K562 (cell line): ENCODE results near the gene AMDHD2.
A peak's percentile ranks its signal among the peaks of the same experiment; 100 is the strongest.

ENCODE experiments used
- BRD4 ChIP-seq: fragments of 200-600 bp; sonication (generic); IDR thresholded peaks from 2 replicates; pipeline ENCODE4 v1.6.1; 2017; ENCODE audit warnings: inconsistent platforms
- ELF1 ChIP-seq: fragments of 200-800 bp; sonication (Bioruptor generic); IDR thresholded peaks from 2 replicates; pipeline ENCODE4 v1.6.1; 2016; ENCODE audit warnings: missing genetic modification characterization, missing compliant biosample characterization
- GABPA ChIP-seq: fragments of 200-800 bp; sonication (Bioruptor generic); conservative IDR thresholded peaks from 2 replicates; pipeline ENCODE4 v1.6.1; 2016; ENCODE audit warnings: low read depth, missing genetic modification characterization, missing compliant biosample characterization
- LEF1 ChIP-seq: fragments of 450-650 bp; IDR thresholded peaks from 2 replicates; pipeline ENCODE4 v1.6.1; 2016; ENCODE audit warnings: mild to moderate bottlenecking
- POLR2A ChIP-seq: fragments of 450-650 bp; conservative IDR thresholded peaks from 2 replicates; pipeline ENCODE4 v1.6.1; 2016
- REST ChIP-seq, 2 experiments: fragments of 450-650 bp; formaldehyde crosslinking in 1 of 2; IDR thresholded peaks; 2 replicates each; pipeline versions ENCODE4 v1.4.0 to v1.6.1; 2014 to 2020; ENCODE audit warnings: mild to moderate bottlenecking in 2 of 2, borderline replicate concordance in 1 of 2, low read depth in 1 of 2
- RFX5 ChIP-seq: IDR thresholded peaks from 2 replicates; pipeline ENCODE4 v1.6.1; 2011; ENCODE audit warnings: low read depth, mild to moderate bottlenecking, improper control_type of control experiment, low read length
- ZBTB40 ChIP-seq, 2 experiments: fragments of 450-650 bp in 1 of 2; sonication (generic) in 1 of 2; formaldehyde crosslinking in 1 of 2; IDR thresholded peaks; 2 replicates each; pipeline versions ENCODE4 v1.7.1 to v1.9.0; 2016 to 2022; ENCODE audit warnings: inconsistent platforms in 1 of 2, mild to moderate bottlenecking in 1 of 2, missing genetic modification reagents in 1 of 2

- TF ChIP-seq POLR2A (peak; percentile 56), REST (IDR thresholded peaks at IDR 0.05; ENCODE audit: borderline replicate concordance) (no peak), REST (CRISPR knock-in tag; IDR thresholded peaks at IDR 0.05; ENCODE audit: low read depth) (no peak), GABPA (tag) (no peak), RFX5 (no peak), BRD4 (no peak), ELF1 (tag) (no peak), LEF1 (no peak), ZBTB40 (IDR thresholded peaks at IDR 0.05) (peak; percentile 37), ZBTB40 (CRISPR knock-in tag; IDR thresholded peaks at IDR 0.05) (no peak)
These were observed 12.4 kb downstream of the AMDHD2 start for GRCh38 chr16:2532494-2533141.
